ENCODE data around the gene TCERG1L.

The TCERG1L gene

DNA sequence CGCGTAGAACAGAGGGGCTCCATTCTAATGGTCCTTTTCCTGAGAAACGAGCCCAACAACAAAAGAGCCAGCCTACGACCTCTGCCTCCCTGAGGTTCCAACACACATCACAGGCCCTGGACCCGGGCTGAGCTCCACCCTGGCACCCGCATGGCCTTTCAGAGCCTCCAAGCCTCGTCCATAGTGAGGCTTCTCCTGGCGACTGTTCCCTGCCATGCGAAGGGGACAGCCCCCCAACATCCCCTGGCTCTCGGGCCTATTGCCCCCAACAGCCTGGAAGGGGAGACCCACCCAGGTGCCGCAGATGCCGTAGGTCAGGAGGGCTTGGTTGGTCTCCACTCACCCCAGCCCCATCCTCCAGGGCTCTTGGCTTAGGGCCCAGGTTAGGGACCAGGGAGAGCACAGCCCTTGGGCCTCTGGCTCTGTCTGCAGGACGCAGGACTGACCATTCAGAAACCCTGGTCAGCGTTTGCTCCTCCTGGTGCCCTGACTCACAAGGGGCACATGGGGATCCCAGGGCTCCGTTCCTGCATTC is 91.5 kb downstream of the TCERG1L start:
- TF ChIP-seq, protein P1, sequence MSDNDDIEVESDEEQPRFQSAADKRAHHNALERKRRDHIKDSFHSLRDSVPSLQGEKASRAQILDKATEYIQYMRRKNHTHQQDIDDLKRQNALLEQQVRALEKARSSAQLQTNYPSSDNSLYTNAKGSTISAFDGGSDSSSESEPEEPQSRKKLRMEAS (IDR thresholded peaks at IDR 0.05) = no peak
- TF ChIP-seq EP300 (IDR thresholded peaks at IDR 0.05; ENCODE audit: borderline replicate concordance) (no peak), FOXM1 (IDR thresholded peaks at IDR 0.05; ENCODE audit: borderline replicate concordance, low read depth) (no peak), TCF12 (IDR thresholded peaks at IDR 0.05; ENCODE audit: low read depth) (no peak), ZBTB7A (IDR thresholded peaks at IDR 0.05; ENCODE audit: low read depth) (no peak), EGR1 (IDR thresholded peaks at IDR 0.05) (no peak), NFIC (IDR thresholded peaks at IDR 0.05) (no peak), CEBPB (IDR thresholded peaks at IDR 0.05) (no peak), TAF1 (IDR thresholded peaks at IDR 0.05; ENCODE audit: low read depth) (no peak), RAD21 (IDR thresholded peaks at IDR 0.05; ENCODE audit: low read depth) (no peak), TEAD4 (IDR thresholded peaks at IDR 0.05) (no peak), CREB1 (IDR thresholded peaks at IDR 0.05; ENCODE audit: low read depth) (no peak), YY1 (IDR thresholded peaks at IDR 0.05; ENCODE audit: low read depth) (no peak)
- TF ChIP-seq, protein P2, sequence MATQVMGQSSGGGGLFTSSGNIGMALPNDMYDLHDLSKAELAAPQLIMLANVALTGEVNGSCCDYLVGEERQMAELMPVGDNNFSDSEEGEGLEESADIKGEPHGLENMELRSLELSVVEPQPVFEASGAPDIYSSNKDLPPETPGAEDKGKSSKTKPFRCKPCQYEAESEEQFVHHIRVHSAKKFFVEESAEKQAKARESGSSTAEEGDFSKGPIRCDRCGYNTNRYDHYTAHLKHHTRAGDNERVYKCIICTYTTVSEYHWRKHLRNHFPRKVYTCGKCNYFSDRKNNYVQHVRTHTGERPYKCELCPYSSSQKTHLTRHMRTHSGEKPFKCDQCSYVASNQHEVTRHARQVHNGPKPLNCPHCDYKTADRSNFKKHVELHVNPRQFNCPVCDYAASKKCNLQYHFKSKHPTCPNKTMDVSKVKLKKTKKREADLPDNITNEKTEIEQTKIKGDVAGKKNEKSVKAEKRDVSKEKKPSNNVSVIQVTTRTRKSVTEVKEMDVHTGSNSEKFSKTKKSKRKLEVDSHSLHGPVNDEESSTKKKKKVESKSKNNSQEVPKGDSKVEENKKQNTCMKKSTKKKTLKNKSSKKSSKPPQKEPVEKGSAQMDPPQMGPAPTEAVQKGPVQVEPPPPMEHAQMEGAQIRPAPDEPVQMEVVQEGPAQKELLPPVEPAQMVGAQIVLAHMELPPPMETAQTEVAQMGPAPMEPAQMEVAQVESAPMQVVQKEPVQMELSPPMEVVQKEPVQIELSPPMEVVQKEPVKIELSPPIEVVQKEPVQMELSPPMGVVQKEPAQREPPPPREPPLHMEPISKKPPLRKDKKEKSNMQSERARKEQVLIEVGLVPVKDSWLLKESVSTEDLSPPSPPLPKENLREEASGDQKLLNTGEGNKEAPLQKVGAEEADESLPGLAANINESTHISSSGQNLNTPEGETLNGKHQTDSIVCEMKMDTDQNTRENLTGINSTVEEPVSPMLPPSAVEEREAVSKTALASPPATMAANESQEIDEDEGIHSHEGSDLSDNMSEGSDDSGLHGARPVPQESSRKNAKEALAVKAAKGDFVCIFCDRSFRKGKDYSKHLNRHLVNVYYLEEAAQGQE (IDR thresholded peaks at IDR 0.05; ENCODE audit: low read depth) = no peak
- TF ChIP-seq, protein P3, sequence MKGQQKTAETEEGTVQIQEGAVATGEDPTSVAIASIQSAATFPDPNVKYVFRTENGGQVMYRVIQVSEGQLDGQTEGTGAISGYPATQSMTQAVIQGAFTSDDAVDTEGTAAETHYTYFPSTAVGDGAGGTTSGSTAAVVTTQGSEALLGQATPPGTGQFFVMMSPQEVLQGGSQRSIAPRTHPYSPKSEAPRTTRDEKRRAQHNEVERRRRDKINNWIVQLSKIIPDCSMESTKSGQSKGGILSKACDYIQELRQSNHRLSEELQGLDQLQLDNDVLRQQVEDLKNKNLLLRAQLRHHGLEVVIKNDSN (IDR thresholded peaks at IDR 0.05) = no peak

DNA sequence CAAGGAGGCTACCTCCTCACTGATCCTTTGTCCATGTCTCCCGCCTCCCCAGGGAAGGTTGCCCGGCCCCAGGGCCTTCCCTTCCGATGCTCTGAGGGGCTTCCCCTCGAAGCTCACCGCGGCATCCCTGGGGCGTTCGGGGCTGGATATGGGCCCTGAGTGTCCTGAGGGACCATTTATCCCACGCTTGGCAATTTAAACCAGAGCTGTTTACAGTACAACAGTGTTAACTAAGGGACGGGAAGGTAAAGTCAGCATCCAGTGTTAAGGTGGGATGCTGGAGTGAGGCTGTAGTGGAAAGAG is 92.0 kb downstream of the TCERG1L start:
- TF ChIP-seq, protein P1 (IDR thresholded peaks at IDR 0.05) = no peak
- no peak for TF ChIP-seq ZBTB7A (IDR thresholded peaks at IDR 0.05; ENCODE audit: low read depth)
- TF ChIP-seq TCF12 (IDR thresholded peaks at IDR 0.05; ENCODE audit: low read depth) = no peak
- TF ChIP-seq FOXM1 (IDR thresholded peaks at IDR 0.05; ENCODE audit: borderline replicate concordance, low read depth) = no peak
- no peak for TF ChIP-seq RAD21 (IDR thresholded peaks at IDR 0.05; ENCODE audit: low read depth)
- TF ChIP-seq, protein P2 (IDR thresholded peaks at IDR 0.05; ENCODE audit: low read depth) = no peak
- no peak for TF ChIP-seq TAF1 (IDR thresholded peaks at IDR 0.05; ENCODE audit: low read depth)
- no peak for TF ChIP-seq EGR1 (IDR thresholded peaks at IDR 0.05)

DNA sequence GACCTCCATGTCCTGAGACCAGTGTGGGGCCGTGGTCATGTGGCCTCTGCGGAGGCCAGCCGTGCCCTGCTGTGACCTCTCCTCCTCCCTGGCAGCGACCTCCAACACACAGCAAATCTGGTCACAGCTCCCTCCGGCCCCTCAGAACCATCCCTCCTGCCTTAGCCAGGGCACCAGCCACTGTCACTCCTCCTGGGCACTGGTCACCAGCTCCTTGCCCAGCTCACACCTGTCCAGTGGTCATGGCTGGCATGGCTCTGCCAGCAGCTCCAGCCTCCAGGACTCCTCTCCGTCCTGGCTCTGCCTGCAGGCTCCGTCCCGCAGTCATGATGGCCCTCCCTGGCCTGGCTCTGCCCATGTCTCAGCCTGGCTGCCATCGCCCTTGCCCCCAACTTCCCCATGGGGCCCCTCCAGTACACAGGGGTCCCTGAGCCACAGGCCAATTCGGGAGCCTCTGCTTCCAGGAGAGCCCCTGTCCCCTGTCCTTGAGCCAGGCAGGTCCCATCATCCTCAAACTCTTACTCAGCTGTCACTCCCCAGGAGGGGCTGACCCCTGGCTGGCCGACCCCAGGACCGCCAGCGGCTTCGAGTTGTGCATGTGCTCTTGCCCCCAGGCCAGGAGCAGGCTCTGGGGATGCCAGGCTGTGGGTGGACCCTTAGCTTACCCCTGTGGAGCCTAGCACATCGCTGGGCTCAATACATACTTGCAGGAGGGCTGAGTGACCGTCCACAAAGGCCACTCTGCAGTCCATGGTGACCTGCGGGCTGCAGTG is 92.5 kb downstream of the TCERG1L start:
- TF ChIP-seq CEBPB (IDR thresholded peaks at IDR 0.05) (no peak), TAF1 (IDR thresholded peaks at IDR 0.05; ENCODE audit: low read depth) (no peak), NFIC (IDR thresholded peaks at IDR 0.05) (no peak), ZBTB7A (IDR thresholded peaks at IDR 0.05; ENCODE audit: low read depth) (no peak), EP300 (IDR thresholded peaks at IDR 0.05; ENCODE audit: borderline replicate concordance) (no peak), FOXM1 (IDR thresholded peaks at IDR 0.05; ENCODE audit: borderline replicate concordance, low read depth) (no peak), TCF12 (IDR thresholded peaks at IDR 0.05; ENCODE audit: low read depth) (no peak), TEAD4 (IDR thresholded peaks at IDR 0.05) (no peak), CREB1 (IDR thresholded peaks at IDR 0.05; ENCODE audit: low read depth) (no peak), EGR1 (IDR thresholded peaks at IDR 0.05) (no peak), YY1 (IDR thresholded peaks at IDR 0.05; ENCODE audit: low read depth) (no peak), RAD21 (IDR thresholded peaks at IDR 0.05; ENCODE audit: low read depth) (no peak)
- TF ChIP-seq, protein P1 (IDR thresholded peaks at IDR 0.05) = no peak
- TF ChIP-seq, protein P2 (IDR thresholded peaks at IDR 0.05; ENCODE audit: low read depth) = no peak
- TF ChIP-seq, protein P3 (IDR thresholded peaks at IDR 0.05) = no peak
